HG03175 (cell line): ENCODE data around the gene NUMB.

Experiments used
- ATAC-seq: cut with Tn5 transposase; IDR thresholded peaks from one replicate; pipeline ENCODE4 v1.9.1; 2021; ENCODE audit warnings: mild to moderate bottlenecking, moderate library complexity; ENCODE audit not compliant: unreplicated experiment

Gene NUMB

GRCh38 chr14:73293782-73294781 is 164.3 kb downstream of the NUMB start:
- no peak for ATAC-seq

GRCh38 chr14:73290279-73290678 is 168.1 kb downstream of the NUMB start:
- ATAC-seq: peak; percentile 69

DNA sequence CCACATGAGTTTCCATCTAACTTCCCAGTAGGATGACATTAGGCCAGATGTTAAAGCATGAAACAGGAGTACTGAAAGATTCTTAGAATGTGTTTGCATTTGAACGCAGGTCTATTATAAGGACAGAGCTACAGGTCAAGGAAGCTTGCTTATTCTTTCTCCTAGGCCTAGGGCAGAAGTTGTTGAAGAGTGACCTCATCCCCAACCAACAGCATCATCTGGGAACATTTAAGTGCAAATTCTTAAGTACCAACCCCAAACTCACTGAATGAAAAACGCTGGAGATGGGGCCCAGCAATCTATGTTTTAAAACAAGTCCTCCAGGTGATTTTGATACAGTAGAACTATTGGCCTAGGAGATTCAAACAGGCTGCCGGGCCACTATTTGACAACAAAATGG is 168.6 kb downstream of the NUMB start:
- no peak for ATAC-seq

DNA sequence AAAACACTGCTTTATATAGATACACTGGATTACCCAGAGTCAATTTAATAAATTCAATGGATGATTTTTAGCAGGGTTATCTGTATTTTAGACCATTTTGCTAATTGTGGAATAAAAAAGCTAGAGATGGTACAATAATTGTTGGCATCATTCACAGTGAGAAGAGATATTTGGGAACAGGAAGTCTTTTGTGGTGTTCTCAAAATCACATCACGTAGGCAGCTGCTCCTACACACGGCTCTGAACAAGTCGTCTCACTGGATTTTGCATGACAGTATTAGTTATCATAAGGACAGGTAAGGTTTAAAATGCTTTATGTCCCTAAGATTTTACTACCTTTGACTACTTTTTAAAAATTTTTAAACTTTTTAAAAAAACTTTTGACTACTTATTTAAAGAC is 169.0 kb downstream of the NUMB start:
- no peak for ATAC-seq

- ATAC-seq: no peak
These were observed 171.3 kb downstream of the NUMB start for GRCh38 chr14:73287071-73287470.

DNA sequence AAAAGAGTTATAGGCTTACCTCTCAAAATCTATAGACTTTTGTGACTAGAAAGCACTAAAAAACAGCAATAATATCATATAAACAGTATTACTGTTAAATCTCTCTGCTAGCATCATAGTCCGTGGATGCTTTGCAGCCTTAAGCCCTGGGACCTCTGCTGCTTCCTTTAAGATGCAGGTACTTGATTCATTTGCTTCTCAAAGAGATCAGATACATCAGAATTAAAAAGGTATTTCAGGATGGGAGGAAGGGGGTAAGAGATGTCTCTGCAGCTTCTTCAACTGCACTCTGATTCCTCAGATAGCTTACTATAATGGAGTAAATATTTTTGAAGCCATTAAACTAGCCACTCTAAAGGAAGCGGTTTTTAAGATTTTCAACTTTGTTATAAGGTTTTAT is 171.7 kb downstream of the NUMB start:
- ATAC-seq: no peak

DNA sequence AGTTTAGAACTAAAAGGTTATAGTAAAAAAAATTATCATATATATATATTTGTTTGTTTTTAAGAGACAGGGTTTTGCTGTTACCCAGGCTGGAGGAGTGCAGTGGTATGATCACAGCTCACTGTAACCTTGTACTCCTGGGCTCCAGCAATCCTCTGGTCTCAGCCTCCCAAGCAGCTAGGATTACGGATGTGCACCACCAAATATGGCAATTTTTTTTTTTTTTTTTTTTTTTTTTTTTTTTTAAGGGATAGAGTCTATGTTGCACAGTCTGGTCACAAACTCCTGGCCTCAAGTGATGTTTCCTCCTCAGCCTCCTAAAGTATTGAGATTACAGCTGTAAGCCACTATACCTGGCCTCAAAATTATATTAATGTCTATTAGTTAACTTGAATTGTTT is 172.4 kb downstream of the NUMB start:
- ATAC-seq: no peak

DNA sequence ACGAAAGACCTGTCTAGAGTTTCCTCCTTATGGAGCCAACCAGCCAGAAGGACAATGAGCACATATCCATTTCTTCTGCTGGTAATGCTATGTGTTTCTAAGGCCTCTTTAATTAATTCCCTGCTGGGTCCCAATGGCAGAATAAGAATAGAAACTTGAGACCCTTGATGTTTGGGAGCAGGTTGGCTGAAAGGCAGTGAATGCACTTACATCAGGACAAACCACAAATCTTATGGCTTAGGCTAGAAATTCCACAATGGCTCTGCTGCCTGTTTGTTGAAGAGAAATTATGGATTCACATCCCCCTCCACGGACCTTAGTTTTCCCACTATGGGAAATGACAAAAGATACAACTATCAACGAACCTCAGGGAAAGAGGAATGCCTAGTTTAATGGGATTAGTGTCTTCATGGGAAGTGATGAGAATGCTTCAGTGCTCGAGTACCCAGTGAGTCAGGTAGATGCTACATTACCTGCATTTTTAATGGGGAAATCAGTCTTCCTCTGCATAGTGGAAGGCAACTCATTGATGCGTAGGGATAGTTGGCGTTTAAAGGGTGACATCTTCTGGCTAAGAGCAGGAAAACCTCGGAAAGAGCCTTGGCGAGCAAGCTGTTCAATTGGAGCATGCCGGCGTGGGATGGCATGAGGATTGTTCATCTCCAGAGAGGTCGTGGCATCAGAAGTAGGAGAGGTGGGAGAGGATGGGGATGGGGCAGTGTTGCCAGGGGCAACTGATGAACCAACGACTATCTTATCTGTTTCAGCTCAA is 174.6 kb downstream of the NUMB start:
- ATAC-seq: no peak

DNA sequence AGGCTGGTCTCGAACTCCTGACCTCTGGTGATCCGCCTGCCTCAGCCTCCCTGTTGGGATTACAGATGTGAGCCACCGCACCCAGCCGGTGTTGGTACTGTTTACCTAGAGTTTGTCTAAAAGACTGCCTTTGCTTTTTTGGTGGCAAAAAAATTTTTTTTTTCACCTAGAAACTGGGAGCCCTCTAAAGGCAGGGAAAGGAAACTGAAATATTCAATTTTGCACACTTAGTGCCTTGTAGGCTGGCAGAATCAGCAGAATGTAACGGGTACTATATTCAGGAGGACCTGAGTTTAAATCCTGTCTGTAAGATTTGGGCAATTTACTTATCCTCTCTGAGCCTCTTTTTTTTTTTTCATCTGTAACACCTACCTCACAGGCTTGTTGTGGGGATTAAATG is 177.4 kb downstream of the NUMB start:
- ATAC-seq: no peak

GRCh38 chr14:73277376-73277775 is 181.0 kb downstream of the NUMB start:
- ATAC-seq: no peak

DNA sequence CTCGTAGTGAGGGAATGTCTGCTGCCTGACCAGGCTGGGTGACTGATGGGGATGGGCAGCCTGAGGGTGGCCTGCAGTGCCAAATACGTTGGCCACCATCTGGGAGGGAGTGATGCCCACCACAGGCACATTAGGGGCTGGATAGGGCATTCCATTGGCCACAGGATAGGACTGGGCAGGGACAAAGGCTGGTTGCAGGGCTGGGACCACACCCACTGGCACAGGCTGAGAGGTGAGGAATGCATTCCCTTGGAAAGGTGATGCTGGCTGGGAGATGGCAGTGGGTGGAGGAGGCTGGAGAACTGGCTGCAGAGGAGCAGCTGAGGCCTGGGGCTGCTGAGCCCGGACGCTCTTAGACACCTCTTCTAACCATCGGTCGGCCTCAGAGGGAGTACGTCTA is 181.5 kb downstream of the NUMB start:
- ATAC-seq: no peak

DNA sequence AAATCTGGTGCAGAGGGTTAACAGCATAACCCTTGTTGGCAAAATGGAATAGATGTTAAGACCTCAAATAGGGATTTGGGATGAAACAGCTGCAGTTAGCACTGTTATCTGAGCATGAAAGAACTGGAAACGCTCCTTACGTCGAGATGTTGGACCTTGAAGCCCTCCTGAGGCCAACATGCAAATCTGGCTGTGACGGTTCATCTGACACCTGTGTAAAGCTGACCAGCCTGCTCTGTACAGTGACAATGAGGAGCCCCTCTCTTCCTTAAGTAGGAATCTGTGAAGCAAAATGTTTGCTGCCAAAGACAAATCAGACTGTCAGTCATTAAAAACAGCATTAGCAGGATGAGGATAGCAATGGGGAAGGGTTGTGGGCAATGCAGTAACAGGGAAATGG is 184.5 kb downstream of the NUMB start:
- ATAC-seq: no peak

- no peak for ATAC-seq
These were observed 186.0 kb downstream of the NUMB start for GRCh38 chr14:73272393-73272792.

DNA sequence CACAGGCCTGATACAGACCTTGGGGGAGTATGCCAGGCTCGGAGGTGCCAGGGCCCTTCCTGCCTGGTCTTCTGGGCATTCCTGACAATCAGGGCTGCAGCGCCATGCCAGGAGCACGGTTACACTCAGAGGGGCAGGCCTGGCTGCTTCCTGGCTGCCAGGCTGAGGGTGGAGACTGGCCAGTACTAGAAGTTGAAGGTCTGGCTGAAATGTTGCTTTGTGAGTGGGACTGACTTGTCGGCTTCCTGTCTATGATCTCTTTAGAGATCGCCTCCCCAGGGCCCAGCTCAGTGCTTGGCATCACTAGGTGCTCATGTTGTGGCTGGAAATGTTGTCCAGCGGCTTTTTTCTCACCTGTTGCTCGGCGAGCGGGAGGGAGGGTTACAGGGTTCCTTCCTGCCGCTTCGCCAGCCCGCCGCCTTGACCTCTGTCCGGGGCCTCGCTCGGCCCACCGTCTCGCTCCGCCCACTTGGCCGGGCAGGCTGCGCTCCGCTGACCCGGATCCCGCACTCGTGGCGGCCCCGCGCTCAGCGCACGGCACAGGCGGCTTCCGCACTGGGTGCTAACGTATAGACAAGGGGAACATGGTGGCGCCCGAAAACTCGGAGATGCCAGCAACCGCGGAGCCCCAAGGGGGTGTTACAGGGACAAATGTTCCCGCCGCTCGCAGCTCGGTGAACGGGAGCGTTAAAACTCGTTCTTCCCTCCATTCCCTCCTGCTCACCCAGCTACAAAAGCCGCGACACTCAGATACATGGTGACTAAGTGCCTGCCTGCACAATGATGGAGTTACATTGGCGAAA is 188.4 kb downstream of the NUMB start:
- peak; percentile 77 for ATAC-seq

GRCh38 chr14:73267474-73267873 is 190.9 kb downstream of the NUMB start:
- no peak for ATAC-seq

DNA sequence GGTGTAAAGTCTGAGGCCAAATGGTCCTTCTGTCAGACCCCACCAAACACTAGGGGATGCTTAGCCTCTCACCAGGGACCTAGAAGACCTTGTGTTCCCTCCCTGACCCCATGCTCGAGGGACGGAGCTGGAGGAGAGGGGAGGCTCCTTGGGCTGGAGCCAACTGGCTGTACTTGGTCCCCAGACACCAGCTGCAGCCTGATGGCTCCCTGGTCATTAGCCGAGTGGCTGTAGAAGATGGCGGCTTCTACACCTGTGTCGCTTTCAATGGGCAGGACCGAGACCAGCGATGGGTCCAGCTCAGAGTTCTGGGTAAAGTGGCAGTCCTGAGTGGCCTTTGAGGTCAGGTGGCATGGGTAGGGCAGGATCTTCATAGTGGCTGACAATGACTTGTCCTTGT is 192.0 kb downstream of the NUMB start:
- no peak for ATAC-seq

GRCh38 chr14:73265721-73266046 is 192.7 kb downstream of the NUMB start:
- no peak for ATAC-seq

GRCh38 chr14:73264885-73265720 is 193.2 kb downstream of the NUMB start:
- ATAC-seq: no peak

GRCh38 chr14:73264080-73264884 is 194.1 kb downstream of the NUMB start:
- ATAC-seq: no peak

GRCh38 chr14:73263606-73264005 is 194.7 kb downstream of the NUMB start:
- ATAC-seq: no peak
